Keratinocyte (primary cell): ENCODE data around the gene SUSD6. TPM values are rescaled to one million over a fixed set of nuclear protein-coding genes. Genes with fewer than 3 reads are reported as not detected.

ENCODE experiments used
- DNase-seq: peaks from one replicate; pipeline ENCODE4 v3.0.0-alpha.2; 2011; ENCODE audit warnings: low read depth, missing footprints, low spot score
- FAIRE-seq: peaks from 2 replicates; lab custom pipeline; 2011; peaks lifted over from hg19 to GRCh38; lab: Jason Lieb, UNC
- H2AFZ ChIP-seq: 2 replicates; pipeline ENCODE4 v1.6.0; 2012; ENCODE audit warnings: low read length, control low read depth, inconsistent platforms; ENCODE audit not compliant: control insufficient read depth
- H3K27ac ChIP-seq: 2 replicates; pipeline ENCODE4 v1.5.1; 2011; ENCODE audit warnings: low read length; ENCODE audit not compliant: control insufficient read depth, insufficient read depth
- H3K27me3 ChIP-seq: 3 replicates; pipeline ENCODE4 v1.6.0; 2011; ENCODE audit warnings: low read length; ENCODE audit not compliant: control insufficient read depth, insufficient read depth; ENCODE audit errors: extremely low read depth
- H3K36me3 ChIP-seq, 2 experiments: 2 replicates in 1 of 2; 3 replicates in 1 of 2; pipeline ENCODE4 v1.5.1; 2011; ENCODE audit warnings: low read length in 2 of 2, mild to moderate bottlenecking in 1 of 2; ENCODE audit not compliant: control insufficient read depth in 2 of 2, insufficient read depth in 2 of 2; ENCODE audit errors: extremely low read depth in 1 of 2
- H3K4me1 ChIP-seq: 3 replicates; pipeline ENCODE4 v1.5.1; 2011; ENCODE audit warnings: low read length; ENCODE audit not compliant: control insufficient read depth, insufficient read depth; ENCODE audit errors: extremely low read depth
- H3K4me2 ChIP-seq: 3 replicates; pipeline ENCODE4 v1.6.0; 2011; ENCODE audit warnings: low read depth, low read length; ENCODE audit not compliant: control insufficient read depth, insufficient read depth; ENCODE audit errors: extremely low read depth
- H3K4me3 ChIP-seq, 3 experiments: fragments of 200-600 bp in 1 of 3; sonication (generic) in 1 of 3; 2 replicates in 2 of 3; 3 replicates in 1 of 3; pipeline ENCODE4 v1.5.1; 2011 to 2016; ENCODE audit warnings: low read length in 3 of 3, mild to moderate bottlenecking in 3 of 3, control low read depth in 2 of 3, inconsistent platforms in 1 of 3, low read depth in 1 of 3, mixed read lengths in 1 of 3, mixed run types in 1 of 3, moderate library complexity in 1 of 3; ENCODE audit not compliant: control insufficient read depth in 2 of 3, insufficient read depth in 2 of 3; ENCODE audit errors: extremely low read depth in 1 of 3
- H3K79me2 ChIP-seq: 2 replicates; pipeline ENCODE4 v1.6.0; 2012; ENCODE audit warnings: low read length; ENCODE audit not compliant: control insufficient read depth, insufficient read depth
- H3K9ac ChIP-seq: 3 replicates; pipeline ENCODE4 v1.6.0; 2011; ENCODE audit warnings: low read length; ENCODE audit not compliant: control insufficient read depth, insufficient read depth; ENCODE audit errors: extremely low read depth
- H3K9me1 ChIP-seq: 3 replicates; pipeline ENCODE4 v1.6.0; 2011; ENCODE audit warnings: low read length; ENCODE audit not compliant: control insufficient read depth, insufficient read depth; ENCODE audit errors: extremely low read depth
- H3K9me3 ChIP-seq: 2 replicates; pipeline ENCODE4 v1.5.1; 2012; ENCODE audit warnings: low read depth, low read length; ENCODE audit not compliant: control insufficient read depth
- H4K20me1 ChIP-seq: 3 replicates; pipeline ENCODE4 v1.6.0; 2011; ENCODE audit warnings: low read length; ENCODE audit not compliant: control insufficient read depth, insufficient read depth; ENCODE audit errors: extremely low read depth
- CTCF ChIP-seq, 3 experiments: IDR thresholded peaks in 1 of 3; conservative IDR thresholded peaks in 1 of 3; optimal IDR thresholded peaks in 1 of 3; 2 replicates in 2 of 3; 3 replicates in 1 of 3; pipeline versions ENCODE3 to v1.5.1; 2011; ENCODE audit warnings: low read length in 3 of 3, mild to moderate bottlenecking in 3 of 3, moderate library complexity in 2 of 3, control low read depth in 1 of 3, inconsistent platforms in 1 of 3; ENCODE audit not compliant: insufficient read depth in 2 of 3; ENCODE audit errors: extremely low read depth in 1 of 3
- EZH2 ChIP-seq: IDR thresholded peaks from one replicate; pipeline ENCODE4 v1.6.1; 2012; ENCODE audit warnings: inconsistent platforms, mild to moderate bottlenecking, low read length, moderate library complexity
- dilution Hi-C: fragments of 300-500 bp; cut with MboI; formaldehyde crosslinking; loops from one replicate; pipeline ENCODE4 v1.7.0; 2020; ENCODE audit warnings: low sequenced_read_pairs; ENCODE audit not compliant: extremely low pct_ligation_motif_present
- polyA plus RNA-seq, 5 experiments: library from polyadenylated mRNA; depleted of rRNA in 3 of 5; stranded (reverse) in 3 of 5; stranded (forward) in 1 of 5; unstranded in 1 of 5; fragments of >200 nt; gene quantifications; 1 replicate in 1 of 5; 2 replicates in 3 of 5; 3 replicates in 1 of 5; pipeline versions ENCODE4 v1.2.1 to v1.2.3, GENCODE V29; 2011 to 2012; ENCODE audit warnings: missing spikeins in 2 of 5, low read depth in 1 of 5, low replicate concordance in 1 of 5

SUSD6 gene
- polyA plus RNA-seq, 1 donor (not counting 4 experiments of a cell fraction or from before 2014, with no cell fraction given), result 10.5 TPM

DNA sequence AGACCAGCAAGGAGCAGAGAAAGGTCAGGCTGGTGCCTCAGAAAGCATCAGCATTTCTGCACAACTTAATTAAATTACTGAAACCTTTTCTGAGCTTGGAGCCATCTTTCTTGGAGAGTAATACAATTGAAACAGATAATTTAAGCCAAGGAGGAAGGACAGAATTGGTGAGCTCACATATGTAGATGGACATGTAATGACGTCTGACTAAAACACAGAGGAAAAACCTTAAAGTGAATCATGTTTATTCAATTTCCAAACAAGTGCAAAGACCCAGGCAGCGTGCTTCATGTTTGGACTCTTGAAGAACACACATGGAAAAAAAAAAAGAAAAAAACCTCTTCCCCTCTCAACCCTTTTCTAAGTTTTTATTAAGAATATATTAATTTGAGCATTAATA lies 19.0 kb downstream of the SUSD6 start:
- Histone ChIP-seq H3K27me3 (no peaks in the 10 kb centered on the region), H3K27ac (no peak overlapping the region), H3K79me2 (peaks cover 65% of the 10 kb centered on the region), H3K9ac (no peak overlapping the region), H3K4me1 (peaks cover 4% of the 10 kb centered on the region), H3K36me3 (no peaks in the 10 kb centered on the region), H3K4me2 (no peak overlapping the region), H2AFZ (no peak overlapping the region), H4K20me1 (no peaks in the 10 kb centered on the region), H3K4me3 (no peak overlapping the region), H3K9me3 (no peaks in the 10 kb centered on the region), H3K9me1 (no peaks in the 10 kb centered on the region)
- DNase-seq, result no peak
- TF ChIP-seq EZH2 (no peak), CTCF (optimal IDR thresholded peaks at IDR 0.05 in 1 of 3, IDR thresholded peaks at IDR 0.05 in 1 of 3, conservative IDR thresholded peaks at IDR 0.05 in 1 of 3; ENCODE audit: extremely low read depth in 1 of 3, insufficient read depth in 2 of 3, low read length in 3 of 3) (no peak)
- dilution Hi-C loops, result no loop called here
- no peak for FAIRE-seq

GRCh38 chr14:69631509-69631908 lies 20.1 kb downstream of the SUSD6 start:
- TF ChIP-seq EZH2 (no peak), CTCF (optimal IDR thresholded peaks at IDR 0.05 in 1 of 3, IDR thresholded peaks at IDR 0.05 in 1 of 3, conservative IDR thresholded peaks at IDR 0.05 in 1 of 3; ENCODE audit: extremely low read depth in 1 of 3, insufficient read depth in 2 of 3, low read length in 3 of 3) (no peak)

More at GRCh38 chr14:69631509-69631908, 20.1 kb downstream of the SUSD6 start:
- Histone ChIP-seq H3K79me2 (peaks cover 64% of the 10 kb centered on the region), H3K9me3 (no peaks in the 10 kb centered on the region), H3K4me2 (no peak overlapping the region), H3K27ac (no peak overlapping the region), H4K20me1 (no peaks in the 10 kb centered on the region), H3K27me3 (no peaks in the 10 kb centered on the region), H3K4me3 (no peak overlapping the region), H3K4me1 (peaks cover 4% of the 10 kb centered on the region), H3K9me1 (no peaks in the 10 kb centered on the region), H3K36me3 (no peaks in the 10 kb centered on the region), H2AFZ (no peak overlapping the region), H3K9ac (no peak overlapping the region)
- FAIRE-seq (no peak), DNase-seq (no peak)
- dilution Hi-C loops, result no loop called here
